Glutamatergic neuron (in vitro differentiated cells): ENCODE measurements around the gene TNFRSF6B. TPM values are rescaled to one million over a fixed set of nuclear protein-coding genes. Genes with fewer than 3 reads are reported as not detected.

Experiments
- DNase-seq: peaks from one replicate; pipeline ENCODE4 v3.0.0; 2022
- H3K27ac Mint-ChIP-seq: one replicate; pipeline ENCODE4 v1.8.0; 2020; ENCODE audit warnings: mild to moderate bottlenecking, mixed read lengths, inconsistent platforms; ENCODE audit not compliant: unreplicated experiment
- H3K27me3 Mint-ChIP-seq: one replicate; pipeline ENCODE4 v1.8.0; 2020; ENCODE audit warnings: mild to moderate bottlenecking, moderate library complexity, mixed read lengths, inconsistent platforms; ENCODE audit not compliant: unreplicated experiment
- H3K36me3 Mint-ChIP-seq: one replicate; pipeline ENCODE4 v1.8.0; 2020; ENCODE audit warnings: mild to moderate bottlenecking, mixed read lengths, inconsistent platforms; ENCODE audit not compliant: unreplicated experiment
- H3K4me1 Mint-ChIP-seq: one replicate; pipeline ENCODE4 v1.8.0; 2020; ENCODE audit warnings: mild to moderate bottlenecking, low read depth, mixed read lengths, inconsistent platforms; ENCODE audit not compliant: unreplicated experiment
- H3K4me3 Mint-ChIP-seq: one replicate; pipeline ENCODE4 v1.8.0; 2020; ENCODE audit warnings: mild to moderate bottlenecking, mixed read lengths, inconsistent platforms; ENCODE audit not compliant: unreplicated experiment
- H3K9me3 Mint-ChIP-seq: one replicate; pipeline ENCODE4 v1.8.0; 2020; ENCODE audit warnings: mild to moderate bottlenecking, moderate library complexity, mixed read lengths, inconsistent platforms; ENCODE audit not compliant: unreplicated experiment
- CTCF ChIP-seq: fragments of 200-600 bp; sonication (generic); IDR thresholded peaks from one replicate; pipeline ENCODE4 v1.5.0; 2021; ENCODE audit not compliant: partially characterized antibody, unreplicated experiment
- total RNA-seq: library from RNA; stranded (reverse); fragmentation: NEBNext Ultra II Directional; extraction: Animal tissue kit (Norgen Biotek cat#: 25700); gene quantifications from one replicate; pipeline ENCODE4 v1.2.1, GENCODE V29; 2021; ENCODE audit not compliant: unreplicated experiment

Gene TNFRSF6B
- total RNA-seq, 1 donor from 2014 or later, result not detected

GRCh38 chr20:63672666-63673065 lies 23.8 kb upstream of the TNFRSF6B start:
- H3K27ac Mint-ChIP-seq, result no peak overlapping the region
- TF ChIP-seq CTCF, result no peak
- H3K4me1 Mint-ChIP-seq, result no peaks in the 10 kb centered on the region
- no peak overlapping the region for H3K4me3 Mint-ChIP-seq
- H3K36me3 Mint-ChIP-seq, result peaks cover 10% of the 10 kb centered on the region
- DNase-seq, result no peak
- no peaks in the 10 kb centered on the region for H3K9me3 Mint-ChIP-seq
- H3K27me3 Mint-ChIP-seq, result peaks cover 3% of the 10 kb centered on the region

DNA sequence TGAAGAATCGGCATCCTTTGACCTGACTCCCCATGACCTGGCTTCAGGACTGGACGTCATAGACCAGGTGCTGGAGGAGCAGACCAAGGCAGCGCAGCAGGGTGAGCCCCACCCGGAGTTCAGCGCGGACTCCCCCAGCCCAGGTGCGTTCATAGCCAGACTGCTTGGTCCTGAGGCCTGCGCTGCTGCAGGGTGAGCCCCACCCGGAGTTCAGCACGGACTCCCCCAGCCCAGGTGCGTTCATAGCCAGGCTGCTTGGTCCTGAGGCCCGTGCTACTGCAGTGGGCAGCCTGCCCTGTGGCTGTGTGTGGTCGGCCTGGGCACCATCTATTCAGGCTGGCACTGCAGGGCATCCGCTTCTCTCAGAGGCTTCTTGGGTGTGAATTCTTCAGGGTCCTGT lies 22.5 kb upstream of the TNFRSF6B start:
- no peak for TF ChIP-seq CTCF
- peaks cover 5% of the 10 kb centered on the region for H3K36me3 Mint-ChIP-seq
- H3K4me1 Mint-ChIP-seq, result no peaks in the 10 kb centered on the region
- peaks cover 2% of the 10 kb centered on the region for H3K9me3 Mint-ChIP-seq
- DNase-seq, result no peak
- H3K27me3 Mint-ChIP-seq, result no peaks in the 10 kb centered on the region
- H3K4me3 Mint-ChIP-seq, result no peak overlapping the region
- H3K27ac Mint-ChIP-seq, result no peak overlapping the region

- no peaks in the 10 kb centered on the region for H3K27me3 Mint-ChIP-seq
- no peak overlapping the region for H3K27ac Mint-ChIP-seq
Measured at GRCh38 chr20:63675681-63676368, 20.6 kb upstream of the TNFRSF6B start.

GRCh38 chr20:63678071-63678470 lies 18.4 kb upstream of the TNFRSF6B start:
- Mint-ChIP-seq H3K4me1 (no peaks in the 10 kb centered on the region), H3K27ac (no peak overlapping the region), H3K9me3 (peaks cover 2% of the 10 kb centered on the region), H3K4me3 (no peak overlapping the region), H3K36me3 (no peaks in the 10 kb centered on the region), H3K27me3 (no peaks in the 10 kb centered on the region)
- TF ChIP-seq CTCF, result no peak
- no peak for DNase-seq

More at GRCh38 chr20:63675681-63676368, 20.6 kb upstream of the TNFRSF6B start:
- Mint-ChIP-seq H3K4me3 (no peak overlapping the region), H3K9me3 (peaks cover 2% of the 10 kb centered on the region), H3K36me3 (no peaks in the 10 kb centered on the region), H3K4me1 (no peaks in the 10 kb centered on the region)
- DNase-seq, result no peak
- no peak for TF ChIP-seq CTCF

DNA sequence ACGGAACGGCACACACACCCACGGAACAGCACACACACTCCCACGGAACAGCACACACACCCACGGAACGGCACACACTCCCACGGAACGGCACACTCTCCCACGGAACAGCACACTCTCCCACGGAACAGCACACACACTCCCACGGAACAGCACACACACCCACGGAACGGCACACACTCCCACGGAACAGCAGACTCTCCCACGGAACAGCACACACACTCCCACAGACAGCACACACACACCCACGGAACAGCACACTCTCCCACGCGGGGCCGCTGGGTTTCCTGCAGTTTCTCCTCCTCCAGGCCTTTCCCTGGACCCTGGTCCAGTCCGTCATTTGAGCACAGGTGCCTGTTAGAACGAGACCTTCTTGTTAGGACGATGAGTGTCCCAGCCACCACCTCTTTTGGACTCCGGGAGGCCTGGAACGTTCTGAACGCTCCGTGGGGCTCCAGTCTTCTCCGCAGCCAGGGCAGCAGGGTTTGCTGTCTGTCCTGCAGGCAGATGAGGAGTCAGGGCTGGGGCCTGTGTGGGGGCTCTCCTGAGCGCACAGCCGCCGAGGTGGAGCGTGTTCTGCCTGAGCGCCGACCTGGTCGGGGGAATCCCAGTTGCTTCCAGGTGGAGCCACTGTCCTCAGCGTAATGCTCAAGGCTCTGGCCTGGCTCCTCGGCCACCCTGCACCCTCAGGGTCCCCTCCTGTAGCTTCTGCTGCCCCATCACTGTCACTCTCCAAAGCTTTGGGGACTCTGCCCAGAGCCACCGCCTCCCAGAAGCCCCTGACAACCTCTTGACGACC lies 17.6 kb upstream of the TNFRSF6B start:
- H3K36me3 Mint-ChIP-seq, result no peaks in the 10 kb centered on the region
- H3K27me3 Mint-ChIP-seq, result no peaks in the 10 kb centered on the region
- no peak for TF ChIP-seq CTCF
- H3K9me3 Mint-ChIP-seq, result peaks cover 2% of the 10 kb centered on the region
- DNase-seq, result no peak
- H3K4me3 Mint-ChIP-seq, result no peak overlapping the region
- H3K4me1 Mint-ChIP-seq, result no peaks in the 10 kb centered on the region
- H3K27ac Mint-ChIP-seq, result no peak overlapping the region
